ENCODE results near the gene CDKAL1.

Gene CDKAL1

GRCh38 chr6:20969551-20969950 is 435.3 kb downstream of the CDKAL1 start:
- no peak for DNase-seq (ENCODE audit: low read depth)

- DNase-seq (ENCODE audit: low read depth) = no peak
Measured at GRCh38 chr6:20976391-20976918, 442.2 kb downstream of the CDKAL1 start.

- DNase-seq (ENCODE audit: low read depth) = no peak
Measured at GRCh38 chr6:20978151-20978614, 443.9 kb downstream of the CDKAL1 start.

GRCh38 chr6:20979076-20979475 is 444.8 kb downstream of the CDKAL1 start:
- no peak for DNase-seq (ENCODE audit: low read depth)

GRCh38 chr6:20983961-20984360 is 449.7 kb downstream of the CDKAL1 start:
- no peak for DNase-seq (ENCODE audit: low read depth)

- DNase-seq (ENCODE audit: low read depth) = no peak
Measured at GRCh38 chr6:20985821-20986220, 451.6 kb downstream of the CDKAL1 start.

GRCh38 chr6:20991910-20992309 is 457.7 kb downstream of the CDKAL1 start:
- no peak for DNase-seq (ENCODE audit: low read depth)

- no peak for DNase-seq (ENCODE audit: low read depth)
Measured at GRCh38 chr6:20996099-20996498, 461.8 kb downstream of the CDKAL1 start.

- no peak for DNase-seq (ENCODE audit: low read depth)
Measured at GRCh38 chr6:20997143-20997769, 463.0 kb downstream of the CDKAL1 start.

GRCh38 chr6:20997770-20998147 is 463.5 kb downstream of the CDKAL1 start:
- DNase-seq (ENCODE audit: low read depth) = no peak

- DNase-seq (ENCODE audit: low read depth) = no peak
Measured at GRCh38 chr6:20998748-20999448, 464.6 kb downstream of the CDKAL1 start.

GRCh38 chr6:21000331-21000801 is 466.1 kb downstream of the CDKAL1 start:
- DNase-seq (ENCODE audit: low read depth) = no peak

GRCh38 chr6:21001736-21002135 is 467.5 kb downstream of the CDKAL1 start:
- DNase-seq (ENCODE audit: low read depth) = no peak

- DNase-seq (ENCODE audit: low read depth) = no peak
Measured at GRCh38 chr6:21003780-21004541, 469.7 kb downstream of the CDKAL1 start.

GRCh38 chr6:21005816-21006570 is 471.7 kb downstream of the CDKAL1 start:
- DNase-seq (ENCODE audit: low read depth) = no peak

- DNase-seq (ENCODE audit: low read depth) = no peak
Measured at GRCh38 chr6:21019614-21020013, 485.4 kb downstream of the CDKAL1 start.

- no peak for DNase-seq (ENCODE audit: low read depth)
Measured at GRCh38 chr6:21022343-21023107, 488.3 kb downstream of the CDKAL1 start.

GRCh38 chr6:21023210-21023609 is 489.0 kb downstream of the CDKAL1 start:
- DNase-seq (ENCODE audit: low read depth) = no peak

- DNase-seq (ENCODE audit: low read depth) = no peak
Measured at GRCh38 chr6:21024616-21025015, 490.4 kb downstream of the CDKAL1 start.

- no peak for DNase-seq (ENCODE audit: low read depth)
Measured at GRCh38 chr6:21026576-21027273, 492.5 kb downstream of the CDKAL1 start.

- no peak for DNase-seq (ENCODE audit: low read depth)
Measured at GRCh38 chr6:21027507-21027906, 493.2 kb downstream of the CDKAL1 start.

Data from stimulated activated CD8-positive, alpha-beta memory T cell treated with anti-CD3 and anti-CD28 coated beads, Interleukin-4, amount 100 ng/mL, for 24 hours (primary cell).